Panc1 (cell line): Measurements from ENCODE around the gene CRYBG1. TPM values are rescaled to one million over a fixed set of nuclear protein-coding genes. Genes with fewer than 3 reads are reported as not detected.

Experiments used
- ATAC-seq: fragments of 200-7000 bp; cut with Tn5 transposase; 2 replicates; pipeline ENCODE4 v1.9.1; 2020; ENCODE audit warnings: mild to moderate bottlenecking, moderate library complexity
- BruUV-seq: library from RNA; stranded (reverse); fragments of 400-500 nt; replicated peaks from 2 replicates; lab custom pipeline; 2021; lab: Mats Ljungman, UMichigan
- CTCF ChIA-PET: fragments of 300-600 bp; sonication (Branson Sonifier 250); formaldehyde crosslinking; loops from one replicate; lab custom pipeline; 2022; ENCODE audit warnings: antibody characterized with exemption; lab: Charles Lee
- POLR2A ChIA-PET: fragments of 300-600 bp; sonication (Branson Sonifier 250); formaldehyde crosslinking; loops from one replicate; lab custom pipeline; 2022; ENCODE audit warnings: antibody characterized with exemption; lab: Charles Lee
- DNase-seq: peaks from one replicate; pipeline ENCODE4 v3.0.0-alpha.2; 2010; ENCODE audit warnings: low read depth, low spot score
- H3K27ac ChIP-seq: 2 replicates; pipeline ENCODE4 v1.5.1; 2011; ENCODE audit warnings: mild to moderate bottlenecking, low read length, inconsistent platforms
- H3K27me3 ChIP-seq: fragments of 200-500 bp; sonication (Bioruptor generic); 2 replicates; pipeline ENCODE4 v1.6.0; 2014; ENCODE audit warnings: low read length, inconsistent platforms; ENCODE audit not compliant: control insufficient read depth, insufficient read depth
- H3K36me3 ChIP-seq: fragments of 200-500 bp; sonication (Bioruptor generic); 2 replicates; pipeline ENCODE4 v1.5.1; 2014; ENCODE audit warnings: inconsistent platforms, mild to moderate bottlenecking, low read length, moderate library complexity; ENCODE audit not compliant: control insufficient read depth, insufficient read depth
- H3K4me1 ChIP-seq: 2 replicates; pipeline ENCODE4 v1.5.1; 2011; ENCODE audit warnings: inconsistent platforms, mild to moderate bottlenecking, low read length, moderate library complexity; ENCODE audit not compliant: control insufficient read depth, insufficient read depth
- H3K4me3 ChIP-seq, 2 experiments: 2 replicates each; pipeline ENCODE4 v1.5.1; 2011 to 2012; ENCODE audit warnings: low read depth in 2 of 2, low read length in 2 of 2, mild to moderate bottlenecking in 2 of 2, inconsistent platforms in 1 of 2, moderate library complexity in 1 of 2
- H3K9me3 ChIP-seq: fragments of 200-500 bp; sonication (Bioruptor generic); 2 replicates; pipeline ENCODE4 v1.5.1; 2014; ENCODE audit warnings: low read depth, mild to moderate bottlenecking, inconsistent platforms, low read length, moderate library complexity; ENCODE audit not compliant: control insufficient read depth, insufficient read depth
- POLR2AphosphoS5 ChIP-seq: IDR thresholded peaks from 2 replicates; pipeline ENCODE4 v1.6.1; 2012; ENCODE audit warnings: mild to moderate bottlenecking, low read depth, low read length, moderate library complexity
- SIN3A ChIP-seq: IDR thresholded peaks from 2 replicates; pipeline ENCODE4 v1.6.1; 2012; ENCODE audit warnings: low read depth, mild to moderate bottlenecking, low read length, moderate library complexity, borderline replicate concordance; ENCODE audit not compliant: insufficient read depth
- TCF7L2 ChIP-seq: IDR thresholded peaks from 2 replicates; pipeline ENCODE4 v1.6.1; 2011; ENCODE audit warnings: mild to moderate bottlenecking, low read depth, low read length, inconsistent platforms
- in situ Hi-C: cut with HindIII; loops from 2 replicates; pipeline ENCODE4 v1.10.0; 2016; ENCODE audit warnings: low sequenced_read_pairs, low pct_unique_long_range_greater_than_20kb
- intact Hi-C: fragments of 100-400 bp; cut with micrococcal nuclease; formaldehyde crosslinking; loops from one replicate; pipeline ENCODE4 v1.10.0; 2022; ENCODE audit not compliant: unreplicated experiment
- total RNA-seq: library from RNA; stranded (reverse); gene quantifications from one replicate; pipeline ENCODE4 v1.2.1, GENCODE V29; 2021; ENCODE audit not compliant: unreplicated experiment
- TF ChIP-seq, protein P1 (sequence below): fragments of 450-650 bp; IDR thresholded peaks from 2 replicates; pipeline ENCODE4 v1.5.1; 2017; ENCODE audit warnings: mild to moderate bottlenecking
- TF ChIP-seq, protein P2 (sequence below), 2 experiments: IDR thresholded peaks; 2 replicates each; pipeline ENCODE4 v1.6.1; 2011 to 2012; ENCODE audit warnings: low read depth in 2 of 2, control low read depth in 1 of 2, low read length in 1 of 2, mild to moderate bottlenecking in 1 of 2, moderate library complexity in 1 of 2; ENCODE audit not compliant: insufficient read depth in 1 of 2

CRYBG1 gene
- total RNA-seq, 1 experiment from 2014 or later: 32.3 TPM

GRCh38 chr6:106537662-106538061 lies 177.1 kb downstream of the CRYBG1 start:
- TF ChIP-seq TCF7L2 (no peak), SIN3A (no peak), POLR2AphosphoS5 (no peak)
- TF ChIP-seq, protein P1, sequence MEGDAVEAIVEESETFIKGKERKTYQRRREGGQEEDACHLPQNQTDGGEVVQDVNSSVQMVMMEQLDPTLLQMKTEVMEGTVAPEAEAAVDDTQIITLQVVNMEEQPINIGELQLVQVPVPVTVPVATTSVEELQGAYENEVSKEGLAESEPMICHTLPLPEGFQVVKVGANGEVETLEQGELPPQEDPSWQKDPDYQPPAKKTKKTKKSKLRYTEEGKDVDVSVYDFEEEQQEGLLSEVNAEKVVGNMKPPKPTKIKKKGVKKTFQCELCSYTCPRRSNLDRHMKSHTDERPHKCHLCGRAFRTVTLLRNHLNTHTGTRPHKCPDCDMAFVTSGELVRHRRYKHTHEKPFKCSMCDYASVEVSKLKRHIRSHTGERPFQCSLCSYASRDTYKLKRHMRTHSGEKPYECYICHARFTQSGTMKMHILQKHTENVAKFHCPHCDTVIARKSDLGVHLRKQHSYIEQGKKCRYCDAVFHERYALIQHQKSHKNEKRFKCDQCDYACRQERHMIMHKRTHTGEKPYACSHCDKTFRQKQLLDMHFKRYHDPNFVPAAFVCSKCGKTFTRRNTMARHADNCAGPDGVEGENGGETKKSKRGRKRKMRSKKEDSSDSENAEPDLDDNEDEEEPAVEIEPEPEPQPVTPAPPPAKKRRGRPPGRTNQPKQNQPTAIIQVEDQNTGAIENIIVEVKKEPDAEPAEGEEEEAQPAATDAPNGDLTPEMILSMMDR: no peak
- TF ChIP-seq, protein P2, sequence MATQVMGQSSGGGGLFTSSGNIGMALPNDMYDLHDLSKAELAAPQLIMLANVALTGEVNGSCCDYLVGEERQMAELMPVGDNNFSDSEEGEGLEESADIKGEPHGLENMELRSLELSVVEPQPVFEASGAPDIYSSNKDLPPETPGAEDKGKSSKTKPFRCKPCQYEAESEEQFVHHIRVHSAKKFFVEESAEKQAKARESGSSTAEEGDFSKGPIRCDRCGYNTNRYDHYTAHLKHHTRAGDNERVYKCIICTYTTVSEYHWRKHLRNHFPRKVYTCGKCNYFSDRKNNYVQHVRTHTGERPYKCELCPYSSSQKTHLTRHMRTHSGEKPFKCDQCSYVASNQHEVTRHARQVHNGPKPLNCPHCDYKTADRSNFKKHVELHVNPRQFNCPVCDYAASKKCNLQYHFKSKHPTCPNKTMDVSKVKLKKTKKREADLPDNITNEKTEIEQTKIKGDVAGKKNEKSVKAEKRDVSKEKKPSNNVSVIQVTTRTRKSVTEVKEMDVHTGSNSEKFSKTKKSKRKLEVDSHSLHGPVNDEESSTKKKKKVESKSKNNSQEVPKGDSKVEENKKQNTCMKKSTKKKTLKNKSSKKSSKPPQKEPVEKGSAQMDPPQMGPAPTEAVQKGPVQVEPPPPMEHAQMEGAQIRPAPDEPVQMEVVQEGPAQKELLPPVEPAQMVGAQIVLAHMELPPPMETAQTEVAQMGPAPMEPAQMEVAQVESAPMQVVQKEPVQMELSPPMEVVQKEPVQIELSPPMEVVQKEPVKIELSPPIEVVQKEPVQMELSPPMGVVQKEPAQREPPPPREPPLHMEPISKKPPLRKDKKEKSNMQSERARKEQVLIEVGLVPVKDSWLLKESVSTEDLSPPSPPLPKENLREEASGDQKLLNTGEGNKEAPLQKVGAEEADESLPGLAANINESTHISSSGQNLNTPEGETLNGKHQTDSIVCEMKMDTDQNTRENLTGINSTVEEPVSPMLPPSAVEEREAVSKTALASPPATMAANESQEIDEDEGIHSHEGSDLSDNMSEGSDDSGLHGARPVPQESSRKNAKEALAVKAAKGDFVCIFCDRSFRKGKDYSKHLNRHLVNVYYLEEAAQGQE (IDR thresholded peaks at IDR 0.05; ENCODE audit: insufficient read depth in 1 of 2, low read depth in 2 of 2, low read length in 1 of 2): no peak
- Histone ChIP-seq H3K4me1 (no peaks in the 10 kb centered on the region), H3K27me3 (no peaks in the 10 kb centered on the region), H3K4me3 (no peak overlapping the region), H3K36me3 (peaks cover 2% of the 10 kb centered on the region; the same call in 1 of the 2 replicates), H3K27ac (no peak overlapping the region), H3K9me3 (no peaks in the 10 kb centered on the region)
- ChIA-PET CTCF (no interaction called here), POLR2A (no interaction called here)
- no peak for DNase-seq
- BruUV-seq: no TSS peak
- ATAC-seq: no peak
- intact Hi-C loops (no loop called here), in situ Hi-C loops (no loop called here)

- in situ Hi-C loops: no loop called here
- no peak overlapping the region for H3K4me3 ChIP-seq
- peaks cover 2% of the 10 kb centered on the region; the same call in 1 of the 2 replicates for H3K36me3 ChIP-seq
- intact Hi-C loops: no loop called here
- no peak for DNase-seq
- POLR2A ChIA-PET: no interaction called here
- TF ChIP-seq, protein P2 (IDR thresholded peaks at IDR 0.05; ENCODE audit: insufficient read depth in 1 of 2, low read depth in 2 of 2, low read length in 1 of 2): no peak
- TF ChIP-seq, protein P1: no peak
- TF ChIP-seq POLR2AphosphoS5: no peak
- no peak for TF ChIP-seq TCF7L2
- TF ChIP-seq SIN3A: no peak
- BruUV-seq: no TSS peak
- no peaks in the 10 kb centered on the region for H3K9me3 ChIP-seq
- H3K4me1 ChIP-seq: no peaks in the 10 kb centered on the region
- no peak overlapping the region for H3K27ac ChIP-seq
- ATAC-seq: no peak
- H3K27me3 ChIP-seq: no peaks in the 10 kb centered on the region
- CTCF ChIA-PET: no interaction called here
Measured at GRCh38 chr6:106538145-106538544, 177.6 kb downstream of the CRYBG1 start.
